ENCODE data around the gene QRICH1.
A peak's percentile ranks its signal among the peaks of the same experiment; 100 is the strongest.

The QRICH1 gene

GRCh38 chr3:49019941-49020329, 73.9 kb downstream of the QRICH1 start:
- peak overlapping the region; percentile 77 for H3K4me3 ChIP-seq (replicated peaks; ENCODE audit: low read depth, low read length)
- no peak for TF ChIP-seq CTCF (IDR thresholded peaks at IDR 0.05; ENCODE audit: low read depth, low read length, missing control alignments)
- no peak for DNase-seq (ENCODE audit: extremely low read depth, low read depth)

- no peak for DNase-seq (ENCODE audit: extremely low read depth, low read depth)
- peak overlapping the region; percentile 72 for H3K4me3 ChIP-seq (replicated peaks; ENCODE audit: low read depth, low read length)
- TF ChIP-seq CTCF (IDR thresholded peaks at IDR 0.05; ENCODE audit: low read depth, low read length, missing control alignments) = no peak
Observed at GRCh38 chr3:49018707-49019006, 75.2 kb downstream of the QRICH1 start.

- no peak for TF ChIP-seq CTCF (IDR thresholded peaks at IDR 0.05; ENCODE audit: low read depth, low read length, missing control alignments)
- DNase-seq (ENCODE audit: extremely low read depth, low read depth) = no peak
- peak within 1 kb of the TSS; percentile 72 for H3K4me3 ChIP-seq (replicated peaks; ENCODE audit: low read depth, low read length)
Observed at GRCh38 chr3:49017971-49018706, 75.7 kb downstream of the QRICH1 start, which contains the start of gene DALRD3. TSS of gene DALRD3 (minus strand) at chr3:49018580. CDS start at chr3:49018564, 16 bp downstream.

- peak overlapping the region; percentile 72 for H3K4me3 ChIP-seq (replicated peaks; ENCODE audit: low read depth, low read length)
- DNase-seq (ENCODE audit: extremely low read depth, low read depth) = no peak
- no peak for TF ChIP-seq CTCF (IDR thresholded peaks at IDR 0.05; ENCODE audit: low read depth, low read length, missing control alignments)
Observed at GRCh38 chr3:49017229-49017970, 76.5 kb downstream of the QRICH1 start.

GRCh38 chr3:49016414-49017228, 77.2 kb downstream of the QRICH1 start:
- H3K4me3 ChIP-seq (replicated peaks; ENCODE audit: low read depth, low read length) = no peak overlapping the region
- no peak for DNase-seq (ENCODE audit: extremely low read depth, low read depth)
- TF ChIP-seq CTCF (IDR thresholded peaks at IDR 0.05; ENCODE audit: low read depth, low read length, missing control alignments) = no peak

- DNase-seq (ENCODE audit: extremely low read depth, low read depth) = no peak
- H3K4me3 ChIP-seq (replicated peaks; ENCODE audit: low read depth, low read length) = no peak overlapping the region
- no peak for TF ChIP-seq CTCF (IDR thresholded peaks at IDR 0.05; ENCODE audit: low read depth, low read length, missing control alignments)
Observed at GRCh38 chr3:49015765-49016164, 78.1 kb downstream of the QRICH1 start.
